Coronary artery (tissue), 2 donors: ENCODE measurements around the gene KLHL9.

Experiments used
- DNase-seq: peaks from one replicate; pipeline ENCODE4 v3.0.0-alpha.2; 2017; ENCODE audit warnings: low spot score
- H3K27ac ChIP-seq, 2 donors: fragments of 200-600 bp; sonication (generic); one replicate each; pipeline ENCODE4 v1.5.1; 2016 to 2019
- H3K4me3 ChIP-seq: fragments of 200-600 bp; sonication (generic); 2 replicates; pipeline ENCODE4 v1.5.1; 2016; ENCODE audit warnings: mild to moderate bottlenecking, moderate library complexity
- TF ChIP-seq, protein P1 (sequence below): fragments of 200-600 bp; sonication (generic); IDR thresholded peaks from one replicate; pipeline ENCODE4 v1.5.1; 2019; ENCODE audit warnings: antibody characterized with exemption

KLHL9 gene

DNA sequence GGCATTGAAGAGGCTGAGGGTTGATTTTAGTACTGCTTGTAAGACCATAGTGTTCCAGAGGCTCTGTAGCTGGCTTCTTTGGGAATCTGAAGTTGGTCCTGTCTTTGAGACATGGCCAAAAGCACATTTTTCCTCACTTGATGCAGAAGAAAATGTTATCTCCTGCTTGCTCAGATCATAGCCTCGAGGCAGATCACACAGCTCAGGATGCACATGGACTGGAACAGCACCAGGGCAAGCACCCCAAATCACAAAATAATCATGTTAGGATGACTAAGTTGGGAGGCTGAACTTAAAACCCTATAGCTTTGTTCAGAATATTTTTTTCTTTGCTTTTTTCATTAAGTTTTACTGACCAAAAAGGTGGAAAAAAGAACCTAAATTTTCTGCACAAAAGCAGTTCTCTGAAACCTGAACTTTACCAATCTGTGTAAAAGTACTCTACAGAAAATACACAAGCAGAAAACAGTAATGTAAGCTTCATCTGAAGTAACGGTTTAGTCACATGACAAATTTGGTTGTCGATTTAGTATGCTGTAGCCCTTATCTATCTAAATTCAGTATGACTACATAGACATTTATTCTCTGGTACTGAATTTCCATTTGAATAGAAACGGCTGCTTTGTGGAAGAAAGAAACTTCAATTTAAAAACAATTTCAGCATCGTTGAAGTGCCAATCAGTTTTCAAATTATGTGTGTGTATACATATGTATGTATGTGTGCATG, 3.4 kb downstream of the KLHL9 start:
- DNase-seq = no peak
- TF ChIP-seq, protein P1, sequence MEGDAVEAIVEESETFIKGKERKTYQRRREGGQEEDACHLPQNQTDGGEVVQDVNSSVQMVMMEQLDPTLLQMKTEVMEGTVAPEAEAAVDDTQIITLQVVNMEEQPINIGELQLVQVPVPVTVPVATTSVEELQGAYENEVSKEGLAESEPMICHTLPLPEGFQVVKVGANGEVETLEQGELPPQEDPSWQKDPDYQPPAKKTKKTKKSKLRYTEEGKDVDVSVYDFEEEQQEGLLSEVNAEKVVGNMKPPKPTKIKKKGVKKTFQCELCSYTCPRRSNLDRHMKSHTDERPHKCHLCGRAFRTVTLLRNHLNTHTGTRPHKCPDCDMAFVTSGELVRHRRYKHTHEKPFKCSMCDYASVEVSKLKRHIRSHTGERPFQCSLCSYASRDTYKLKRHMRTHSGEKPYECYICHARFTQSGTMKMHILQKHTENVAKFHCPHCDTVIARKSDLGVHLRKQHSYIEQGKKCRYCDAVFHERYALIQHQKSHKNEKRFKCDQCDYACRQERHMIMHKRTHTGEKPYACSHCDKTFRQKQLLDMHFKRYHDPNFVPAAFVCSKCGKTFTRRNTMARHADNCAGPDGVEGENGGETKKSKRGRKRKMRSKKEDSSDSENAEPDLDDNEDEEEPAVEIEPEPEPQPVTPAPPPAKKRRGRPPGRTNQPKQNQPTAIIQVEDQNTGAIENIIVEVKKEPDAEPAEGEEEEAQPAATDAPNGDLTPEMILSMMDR = no peak
- no peak overlapping the region for H3K27ac ChIP-seq
- peak overlapping the region; percentile 4 for H3K4me3 ChIP-seq

DNA sequence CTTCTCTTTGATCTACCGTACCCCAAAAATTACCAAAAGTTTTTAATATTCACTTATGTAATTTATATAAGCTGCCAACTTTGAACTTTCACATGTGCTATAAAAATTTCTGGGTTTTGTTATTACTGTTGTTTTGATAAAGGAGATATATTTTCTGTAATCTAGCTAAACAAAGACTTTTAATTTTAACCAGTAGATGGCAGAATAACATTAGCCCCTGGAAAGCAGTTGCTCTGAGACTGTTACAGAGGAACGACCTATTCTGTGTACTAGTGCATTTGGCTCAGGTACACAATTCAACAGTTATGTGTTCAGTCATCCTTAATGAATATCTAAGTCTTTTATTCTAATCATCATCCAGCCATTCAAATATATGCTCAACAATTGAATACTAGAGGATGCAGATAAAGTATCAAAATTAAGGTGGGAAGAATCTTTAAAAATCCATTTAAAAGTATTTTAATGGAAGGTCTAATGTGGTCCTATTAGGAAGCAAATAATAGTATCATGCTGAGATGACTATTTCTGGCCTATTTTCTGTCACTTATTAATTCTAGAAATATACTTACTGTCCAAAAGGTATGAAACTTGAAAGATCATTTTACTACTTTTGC, 8.6 kb downstream of the KLHL9 start:
- no peak overlapping the region for H3K27ac ChIP-seq
- H3K4me3 ChIP-seq = no peak overlapping the region
- DNase-seq = no peak
- TF ChIP-seq, protein P1 = peak; percentile 28

DNA sequence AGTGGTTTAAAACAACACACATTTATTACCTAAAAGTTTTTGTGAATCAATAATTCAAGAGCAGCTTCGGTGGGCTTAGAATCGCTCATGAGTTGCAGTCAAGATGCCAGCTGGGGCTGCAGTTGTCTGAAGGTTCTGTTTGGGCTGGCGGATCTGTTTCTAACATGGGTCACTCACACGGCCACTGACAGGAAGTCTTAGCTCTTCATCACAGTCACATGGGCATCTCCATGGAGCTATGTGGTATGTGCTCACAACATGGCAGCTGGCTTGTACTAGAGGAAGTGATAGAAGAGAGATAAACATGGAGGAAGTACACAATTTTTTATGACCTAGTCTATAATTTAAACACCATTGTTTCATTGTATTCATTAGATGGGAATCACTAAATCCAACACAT, 11.2 kb downstream of the KLHL9 start:
- TF ChIP-seq, protein P1 = no peak
- Histone ChIP-seq H3K27ac (no peak overlapping the region), H3K4me3 (no peak overlapping the region)
- DNase-seq = no peak

DNA sequence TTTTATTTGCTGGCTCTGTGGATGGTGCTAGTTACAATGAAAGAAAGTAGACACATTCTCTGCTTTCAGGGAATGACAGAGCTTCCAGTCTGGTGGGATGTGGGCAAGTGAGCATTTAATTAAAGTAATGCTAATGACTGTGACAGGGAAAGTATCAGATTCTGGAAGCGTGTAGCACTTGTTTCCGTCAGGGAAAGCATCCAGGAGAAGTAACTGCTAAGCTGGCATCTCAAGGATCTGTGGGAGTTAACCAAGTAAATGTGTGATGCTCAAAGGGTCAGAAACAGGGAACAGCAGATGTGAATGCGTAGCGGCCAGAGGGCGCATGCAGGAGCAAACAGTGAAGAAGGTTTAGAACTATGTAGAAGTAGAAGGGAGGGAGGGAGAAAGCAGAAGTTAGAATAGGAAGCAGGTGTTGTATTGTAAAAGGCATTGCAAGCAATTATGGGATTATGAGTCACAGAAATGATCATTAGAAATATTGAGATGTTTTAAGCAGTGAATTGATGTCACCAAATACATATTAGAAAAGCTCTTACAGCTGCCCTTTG, 12.2 kb downstream of the KLHL9 start:
- Histone ChIP-seq H3K27ac (no peak overlapping the region), H3K4me3 (no peak overlapping the region)
- no peak for DNase-seq
- TF ChIP-seq, protein P1 = no peak

DNA sequence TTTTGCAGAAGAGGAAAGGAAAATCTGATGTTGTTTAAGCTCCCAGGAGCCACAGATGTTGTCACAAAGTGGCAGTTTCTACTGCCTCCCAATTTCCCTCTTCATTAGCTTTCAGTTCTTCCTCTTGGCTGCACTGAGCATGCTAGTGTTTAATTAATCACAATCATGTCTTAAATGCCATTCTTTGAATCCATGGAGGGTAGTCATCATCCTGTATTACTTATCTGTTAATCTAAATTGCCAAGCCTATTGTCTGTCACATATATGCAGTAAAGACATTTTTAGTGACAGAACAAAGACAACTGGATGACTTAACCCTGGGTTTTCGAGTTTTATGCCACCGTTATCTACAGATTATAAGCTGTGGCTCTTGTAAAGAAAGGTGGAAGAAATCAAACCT, 14.7 kb downstream of the KLHL9 start:
- no peak for DNase-seq
- H3K27ac ChIP-seq = no peak overlapping the region
- H3K4me3 ChIP-seq = no peak overlapping the region
- TF ChIP-seq, protein P1 = no peak

DNA sequence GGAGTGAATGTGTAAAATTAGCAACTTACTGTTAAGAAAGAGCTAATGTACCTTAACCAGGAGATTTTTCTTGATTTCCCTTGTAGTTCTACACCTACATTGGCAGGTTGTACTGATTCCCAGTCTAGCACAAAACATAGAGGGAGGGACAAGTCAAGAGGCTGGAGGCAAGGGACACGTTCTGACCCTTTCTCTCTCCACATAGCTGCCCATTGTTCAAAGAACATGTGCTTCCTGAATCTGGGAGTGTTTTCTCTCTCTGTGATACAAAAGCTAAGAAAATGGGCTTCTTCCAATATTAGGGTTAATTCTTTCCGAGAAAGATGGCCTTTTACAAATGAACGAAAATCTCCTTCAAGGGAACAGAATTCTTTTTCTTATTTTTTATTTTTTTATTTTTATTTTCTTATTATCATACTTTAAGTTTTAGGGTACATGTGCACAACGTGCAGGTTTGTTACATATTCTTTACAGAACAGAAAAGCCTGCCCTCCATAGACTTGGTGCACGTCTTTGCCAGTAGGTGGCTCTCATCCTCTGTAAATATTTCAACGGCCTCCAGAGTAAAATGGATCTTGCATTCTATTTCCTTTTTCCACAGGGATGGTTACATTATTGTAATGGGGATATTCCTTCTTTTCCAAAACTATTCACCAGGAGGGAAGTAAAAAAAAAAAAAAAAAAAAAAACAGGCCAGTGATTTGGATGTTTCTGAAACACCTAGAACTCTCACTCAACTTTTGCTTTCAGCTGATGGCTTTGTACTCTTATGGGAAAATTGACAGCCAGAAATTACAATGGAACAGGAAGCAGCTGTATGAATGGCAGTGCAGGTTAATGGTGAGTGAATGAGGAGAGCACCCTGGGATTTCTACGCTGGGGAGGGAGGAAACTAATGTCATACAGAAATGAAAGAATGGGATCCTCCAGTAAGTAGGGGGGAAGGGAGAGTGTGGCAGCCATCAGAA, 17.0 kb downstream of the KLHL9 start:
- H3K4me3 ChIP-seq = no peak overlapping the region
- no peak overlapping the region for H3K27ac ChIP-seq
- TF ChIP-seq, protein P1 = peak; percentile 37
- DNase-seq = no peak
